ENCODE data around the gene SMIM38. TPM values are rescaled to one million over a fixed set of nuclear protein-coding genes. Genes with fewer than 3 reads are reported as not detected.
"Not testable (repeated sequence)": the region's sequence is repeated elsewhere in the genome, so short reads cannot be mapped to it uniquely, and the experiment has no call there.

SMIM38 gene
- polyA plus RNA-seq, 3 donors = 0.53 to 2.0 (median 0.86) TPM

DNA sequence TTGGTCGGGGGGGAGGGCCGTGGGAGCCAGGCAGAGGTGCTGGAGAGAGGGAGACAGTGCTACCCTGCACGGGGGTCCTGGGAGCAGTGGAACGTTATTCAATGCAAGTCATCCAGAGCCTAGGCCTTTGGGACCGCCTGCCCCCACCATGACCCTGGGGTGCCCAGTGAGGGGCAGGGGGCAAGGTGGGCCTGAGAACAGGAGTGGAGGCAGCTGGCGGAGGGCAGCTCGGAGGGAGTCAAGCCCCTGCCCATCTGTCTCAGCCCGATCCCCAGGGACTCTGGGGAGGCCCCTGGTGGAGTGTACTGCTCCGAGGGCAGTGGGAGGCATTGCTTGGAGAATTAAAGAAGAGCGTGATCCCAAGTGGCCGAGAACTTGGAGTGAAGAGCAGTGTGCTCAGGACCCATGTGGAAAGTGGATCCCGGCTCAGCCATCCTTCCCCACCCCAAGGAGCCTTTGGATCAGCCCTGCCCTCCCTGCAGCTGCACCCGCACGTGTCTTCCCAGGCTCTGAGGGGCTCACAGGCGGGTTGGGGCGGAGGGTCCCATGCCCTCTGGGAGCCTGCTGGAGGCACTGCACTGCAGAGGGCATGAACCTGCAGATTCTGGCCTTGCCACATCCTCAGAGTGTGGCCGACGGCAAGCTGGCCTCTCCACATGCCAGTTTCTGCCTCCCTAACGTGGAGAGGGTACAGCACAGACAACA, 34.0 kb upstream of the SMIM38 start:
- no peak for DNase-seq

DNA sequence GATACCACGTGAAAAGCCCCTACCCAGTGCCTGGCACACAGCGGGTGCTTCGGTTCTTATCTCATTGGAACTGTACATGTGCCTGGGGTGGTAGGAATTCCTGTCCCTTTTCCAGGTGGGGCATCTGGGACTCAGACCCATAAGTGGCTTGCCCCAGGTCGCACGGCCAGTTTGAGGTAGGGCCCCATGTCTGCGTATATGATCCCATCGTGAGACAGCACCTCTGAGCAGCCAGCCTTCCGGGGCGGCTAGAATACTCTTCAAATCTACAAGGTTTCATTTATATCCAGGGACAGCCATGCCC, 33.5 kb upstream of the SMIM38 start:
- DNase-seq = no peak

DNA sequence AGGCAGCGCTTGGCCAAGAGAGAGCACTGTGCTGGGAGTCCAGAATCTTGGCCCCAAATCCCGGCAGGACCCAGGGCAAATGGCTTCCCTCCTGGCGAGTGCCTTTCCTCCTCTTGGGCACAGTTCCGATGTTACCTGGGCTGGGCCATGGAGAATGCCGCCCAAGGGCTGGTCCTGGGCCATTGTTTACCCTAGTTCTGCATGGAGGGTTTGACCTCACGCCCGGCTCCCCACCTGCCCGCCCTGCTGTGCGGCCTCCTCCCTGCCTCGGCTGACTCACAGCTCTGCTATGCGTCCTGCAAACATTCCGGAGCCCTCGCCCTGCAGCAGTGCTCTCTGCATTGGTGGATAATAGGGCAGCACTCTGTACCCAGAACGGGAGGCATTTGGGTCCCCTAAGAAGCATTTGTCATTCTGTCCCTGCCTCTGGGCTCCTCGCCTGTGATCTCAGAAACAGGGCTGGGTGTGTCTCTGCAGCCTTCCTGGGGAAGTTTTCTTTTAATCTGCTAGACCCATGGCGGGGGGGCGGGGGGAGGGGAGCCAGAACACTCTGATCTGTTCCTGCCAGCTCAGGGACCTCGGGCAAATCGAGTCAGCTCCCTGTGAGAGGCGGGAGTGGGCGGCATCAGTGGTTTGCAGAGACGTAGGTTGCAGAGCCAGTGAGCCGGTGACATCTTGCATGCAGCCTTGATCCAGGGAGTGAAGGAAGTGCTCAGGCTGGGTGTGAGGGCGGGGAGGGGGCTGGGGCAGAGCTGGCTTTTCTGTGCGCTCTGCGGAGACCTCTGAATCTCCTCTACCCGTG, 32.9 kb upstream of the SMIM38 start:
- DNase-seq = peak; percentile 83

DNA sequence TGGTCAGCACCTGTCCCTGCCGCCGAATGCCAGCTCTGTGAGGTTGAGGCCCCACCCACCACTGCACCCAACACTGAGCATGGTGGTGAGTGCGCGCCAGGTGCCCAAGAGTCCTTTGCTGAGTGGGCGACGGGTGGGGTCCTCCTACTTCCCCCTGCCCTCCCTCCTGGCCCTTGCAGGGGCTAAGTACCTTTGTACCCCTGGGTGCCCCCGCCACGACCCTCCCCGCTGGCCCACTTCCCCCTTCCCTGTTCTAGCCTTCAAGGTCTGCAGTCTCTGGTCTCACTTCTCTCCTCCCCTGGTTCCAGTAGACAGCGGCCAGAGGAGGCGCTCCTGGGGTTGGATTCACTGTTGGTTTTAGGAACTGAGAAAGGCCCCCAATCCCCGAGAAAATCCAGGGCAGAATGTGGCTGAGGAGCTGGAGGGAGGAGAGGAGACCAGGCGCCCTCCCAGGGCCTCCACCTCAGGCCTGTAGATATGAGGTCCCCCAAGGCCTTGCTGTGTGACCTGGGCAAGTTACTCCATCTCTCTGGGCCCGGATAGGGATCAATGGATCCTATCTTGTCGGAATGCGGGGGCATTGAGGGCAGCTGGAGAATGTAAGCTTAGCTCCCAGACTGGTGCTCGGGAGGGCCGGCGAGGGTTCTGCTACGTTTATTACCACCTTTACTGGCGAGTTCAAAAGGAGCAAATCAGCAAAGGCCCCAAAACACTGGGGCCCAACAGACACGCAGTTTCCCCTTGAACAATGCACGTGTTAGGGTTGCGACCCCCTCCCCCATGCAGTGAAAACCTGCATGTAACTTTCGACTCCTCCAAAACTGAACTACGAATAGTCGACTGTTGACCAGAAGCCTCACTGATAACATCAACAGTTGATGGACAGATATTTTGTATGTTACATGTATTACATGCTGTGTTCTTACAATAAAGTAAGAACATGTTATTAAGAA, 31.9 kb upstream of the SMIM38 start:
- no peak for DNase-seq

DNA sequence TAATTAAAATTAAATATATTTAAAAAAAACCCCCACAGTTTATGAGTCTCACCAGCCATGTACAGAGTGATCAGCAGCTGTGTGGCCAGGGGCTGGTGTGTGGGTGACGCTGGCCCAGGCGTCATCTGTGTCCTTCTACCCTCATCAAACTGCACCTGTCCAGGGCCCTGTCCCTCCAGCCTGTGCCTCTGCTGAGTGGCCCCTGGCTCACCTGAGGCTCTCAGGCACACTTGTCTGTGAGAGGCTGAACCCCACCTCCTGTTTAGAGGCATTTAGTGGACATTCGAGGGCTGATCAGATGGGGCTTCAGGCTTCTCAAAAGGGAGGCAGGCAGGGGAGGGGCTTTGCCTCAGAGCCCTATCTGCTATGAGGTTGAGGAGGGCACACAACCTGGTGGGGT, 29.9 kb upstream of the SMIM38 start:
- DNase-seq = no peak

DNA sequence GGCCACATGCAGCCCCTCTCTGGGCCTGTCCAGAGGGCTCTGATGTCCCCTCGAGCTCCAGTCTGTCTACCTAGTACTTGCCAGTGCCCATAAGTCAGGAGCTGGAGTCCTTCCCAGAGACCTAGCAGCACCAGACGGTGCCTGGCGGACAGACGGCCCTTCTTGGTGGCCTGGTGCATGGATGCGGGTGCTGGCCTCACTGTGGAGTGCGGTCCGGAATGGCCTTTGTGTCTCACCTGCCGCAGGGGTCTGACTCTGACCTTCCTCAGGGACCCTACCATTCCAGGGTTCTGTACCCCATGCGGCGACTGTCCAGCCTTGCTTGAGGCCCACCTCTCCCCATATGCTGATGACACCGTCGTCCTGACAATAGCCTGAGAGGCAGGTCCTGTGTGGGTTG, 29.4 kb upstream of the SMIM38 start:
- no peak for DNase-seq

DNA sequence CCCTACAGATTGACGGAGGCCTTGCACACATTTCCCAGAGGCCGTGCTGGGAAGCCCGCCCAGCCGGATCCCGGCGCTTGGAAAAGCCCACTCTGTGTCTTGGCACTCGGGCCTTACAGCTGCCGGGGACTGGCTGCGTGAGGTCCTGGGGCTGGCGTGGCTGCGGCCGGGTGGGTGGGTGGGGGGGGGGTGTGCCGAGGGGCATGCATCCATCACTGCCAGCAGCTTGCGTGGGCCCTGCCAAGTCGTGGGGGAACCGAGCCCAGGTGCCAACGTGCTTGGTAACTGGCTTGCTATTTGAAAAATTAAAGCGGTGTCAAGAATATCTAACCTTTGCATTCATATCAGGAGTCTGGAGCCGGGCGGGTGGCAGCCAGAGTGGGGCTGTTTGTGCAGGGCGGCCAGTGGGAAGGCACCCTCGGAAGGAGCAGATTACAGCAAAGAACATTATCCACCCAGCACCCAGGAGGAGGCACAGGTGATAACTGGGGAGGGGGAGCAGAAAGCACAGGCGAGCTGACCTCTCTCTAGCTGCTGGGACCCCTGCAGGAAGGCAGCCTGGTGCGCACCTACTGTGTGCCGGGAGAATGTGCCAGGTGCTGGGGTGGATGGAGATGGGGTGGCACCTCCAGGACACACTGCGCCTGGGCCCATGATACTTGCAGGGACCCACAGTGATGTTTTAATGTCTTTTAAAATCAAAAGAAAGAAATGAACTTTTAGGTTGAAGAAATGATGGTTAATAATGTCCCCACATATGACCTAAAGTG, 28.5 kb upstream of the SMIM38 start:
- DNase-seq = no peak

DNA sequence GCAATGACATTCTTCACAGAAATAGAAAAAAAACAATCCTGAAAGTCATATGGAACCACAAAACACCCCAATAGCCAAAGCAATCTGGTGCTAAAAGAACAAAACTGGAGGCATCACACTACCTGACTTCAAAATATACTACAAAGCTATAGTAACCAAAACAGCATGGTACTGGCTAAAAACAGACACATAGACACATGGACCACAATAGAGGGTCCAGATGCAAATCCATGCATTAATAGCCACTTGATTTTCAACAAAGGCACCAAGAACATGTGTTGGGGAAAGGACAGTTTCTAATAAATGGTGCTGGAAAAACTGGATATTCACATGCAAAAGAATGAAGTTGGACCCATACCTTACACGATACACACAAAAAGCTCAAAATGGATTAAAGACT, 27.9 kb upstream of the SMIM38 start:
- DNase-seq = no peak

DNA sequence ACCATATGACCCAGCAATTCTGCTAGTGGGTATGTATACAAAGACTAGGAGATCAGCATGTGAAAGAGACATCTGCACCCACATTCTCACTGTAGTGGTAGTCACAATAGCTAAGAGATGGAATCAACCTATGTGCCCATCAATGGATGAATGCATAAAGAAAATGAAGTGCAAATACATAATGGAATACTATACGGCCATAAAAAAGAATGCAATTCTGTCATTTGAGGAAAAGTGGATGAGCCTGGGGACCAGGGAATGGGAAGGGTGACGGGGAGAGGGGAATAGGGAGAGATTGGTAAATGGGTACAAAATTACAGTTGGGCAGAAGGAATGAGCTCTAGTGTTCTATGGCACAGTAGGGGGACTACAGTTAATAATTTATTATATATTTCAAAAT, 26.7 kb upstream of the SMIM38 start:
- no peak for DNase-seq

DNA sequence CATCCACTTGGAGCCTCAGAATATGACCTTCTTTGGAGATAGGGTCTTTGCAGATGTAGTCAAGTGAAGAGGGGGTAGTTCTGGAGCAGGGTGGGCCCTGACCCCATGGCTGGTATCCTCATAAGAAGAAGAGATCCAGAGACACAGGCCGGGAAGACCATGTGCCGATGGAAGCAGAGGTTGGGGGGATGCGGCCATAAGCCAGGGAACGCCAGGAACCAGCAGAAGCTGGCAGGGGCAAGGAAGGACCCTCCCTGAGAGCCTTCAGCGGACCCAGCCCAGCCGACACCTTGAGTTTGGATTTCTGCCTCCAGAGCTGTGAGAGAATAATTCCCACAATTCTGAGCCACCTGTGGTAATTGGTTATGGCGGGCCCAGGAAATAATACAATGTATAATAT, 26.1 kb upstream of the SMIM38 start:
- no peak for DNase-seq

DNA sequence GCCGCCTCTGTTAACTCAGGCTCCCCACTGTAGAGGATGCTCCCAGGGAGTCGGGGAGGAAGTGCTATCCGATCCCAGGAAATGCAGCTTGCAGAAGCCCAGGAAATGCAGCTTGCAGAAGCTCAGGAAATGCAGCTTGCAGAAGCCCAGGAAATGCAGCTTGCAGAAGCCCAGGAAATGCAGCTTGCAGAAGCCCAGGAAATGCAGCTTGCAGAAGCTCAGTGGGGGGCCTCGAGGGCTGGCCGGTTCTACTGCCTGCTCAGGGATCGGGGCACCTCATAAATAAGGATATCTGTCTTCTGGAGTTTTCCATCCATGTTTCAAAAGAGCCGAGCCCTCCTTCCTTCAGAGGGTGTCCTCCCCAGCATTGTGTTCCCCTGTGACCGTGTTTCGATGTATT, 25.1 kb upstream of the SMIM38 start:
- DNase-seq = no peak

DNA sequence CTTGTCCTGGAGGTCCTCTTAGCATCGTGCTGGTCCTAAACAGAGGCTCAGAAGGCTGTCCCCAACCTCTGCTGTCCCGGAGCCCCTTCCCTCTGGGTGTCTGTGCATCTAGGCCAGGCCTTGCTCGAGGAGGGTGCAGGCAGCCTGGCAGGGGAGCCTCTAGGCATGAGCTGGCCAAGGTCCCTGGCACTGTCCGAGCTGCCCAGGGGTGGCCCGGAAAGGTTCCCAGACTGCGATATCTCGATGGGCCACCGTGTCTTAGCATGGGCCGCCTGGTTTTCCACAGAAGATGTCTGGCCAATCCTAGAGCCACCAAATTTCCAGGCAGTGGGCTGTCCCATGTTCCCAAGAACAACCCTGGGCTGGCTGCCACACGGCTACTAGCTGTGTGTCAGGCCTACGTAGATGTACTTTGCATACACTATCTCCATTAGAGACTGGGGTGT, 24.6 kb upstream of the SMIM38 start:
- no peak for DNase-seq

DNA sequence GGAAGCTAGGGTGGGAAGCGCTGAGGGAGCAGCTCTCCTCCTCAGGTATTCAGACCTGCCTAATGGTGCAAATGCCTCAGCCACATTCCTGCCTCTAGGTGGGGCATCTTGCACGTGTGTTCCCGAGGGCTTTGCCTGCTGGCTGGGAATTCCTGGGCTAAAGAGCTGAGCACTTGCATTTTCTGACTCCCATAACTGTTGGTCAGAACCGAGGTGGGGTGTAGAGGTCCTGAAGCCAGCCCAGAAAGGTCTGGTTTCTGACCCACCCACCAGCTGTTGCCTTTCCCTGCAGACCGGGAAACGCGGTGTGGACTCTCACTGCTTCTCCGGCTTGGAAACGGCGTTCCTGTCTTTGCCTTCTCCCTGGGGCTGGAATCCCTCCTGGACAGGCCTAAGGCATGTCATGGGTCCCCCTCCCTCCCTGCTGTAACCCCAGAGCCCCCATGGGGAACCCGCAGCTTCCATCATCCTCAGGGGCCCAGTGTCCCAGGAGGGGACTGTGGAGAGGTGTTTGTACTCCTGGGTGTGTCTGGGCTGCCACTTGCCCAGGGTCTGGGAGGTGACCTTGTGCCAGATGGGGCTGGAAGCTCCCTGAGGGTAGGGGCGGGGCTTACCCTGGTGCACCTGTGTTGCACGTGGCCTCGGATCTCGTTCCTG, 24.0 kb upstream of the SMIM38 start:
- peak; percentile 91 for DNase-seq

DNA sequence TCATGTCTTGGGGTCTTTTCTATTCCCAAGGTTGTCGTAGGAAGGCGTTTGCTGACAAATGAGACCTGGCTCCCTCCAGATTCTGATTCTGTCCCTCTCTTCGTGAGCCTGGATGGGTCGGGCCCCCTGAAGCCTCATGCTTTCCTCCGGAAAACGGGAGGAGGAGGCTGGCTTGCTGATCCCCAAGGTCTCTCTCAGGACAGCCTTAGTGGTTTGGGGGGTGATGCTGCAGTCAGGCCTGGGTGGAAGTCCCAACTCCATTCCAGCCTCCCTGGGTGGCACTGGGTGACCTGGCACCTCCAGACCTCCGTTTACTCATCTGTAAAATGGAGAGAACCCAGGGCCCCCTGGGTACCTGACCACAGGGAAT, 23.4 kb upstream of the SMIM38 start:
- no peak for DNase-seq

DNA sequence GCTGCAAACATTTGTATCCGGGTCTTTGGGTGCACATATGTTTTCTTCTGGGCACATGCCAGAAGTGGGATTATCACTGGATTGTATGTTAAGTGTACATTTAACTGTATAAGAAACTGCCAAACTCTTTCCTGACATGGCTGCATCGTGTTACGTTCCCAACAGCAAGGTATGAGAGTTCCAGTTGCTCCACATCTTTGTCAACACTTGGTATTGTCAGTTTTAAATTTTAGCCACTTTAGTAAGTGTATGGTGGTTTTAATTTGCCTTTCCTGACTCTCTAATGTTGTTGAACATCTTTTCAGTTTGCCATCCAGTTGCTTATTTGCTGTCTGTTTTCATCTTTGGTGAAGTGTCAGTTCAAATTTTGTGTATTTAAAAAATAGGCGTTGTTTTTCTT, 22.5 kb upstream of the SMIM38 start:
- DNase-seq = no peak

DNA sequence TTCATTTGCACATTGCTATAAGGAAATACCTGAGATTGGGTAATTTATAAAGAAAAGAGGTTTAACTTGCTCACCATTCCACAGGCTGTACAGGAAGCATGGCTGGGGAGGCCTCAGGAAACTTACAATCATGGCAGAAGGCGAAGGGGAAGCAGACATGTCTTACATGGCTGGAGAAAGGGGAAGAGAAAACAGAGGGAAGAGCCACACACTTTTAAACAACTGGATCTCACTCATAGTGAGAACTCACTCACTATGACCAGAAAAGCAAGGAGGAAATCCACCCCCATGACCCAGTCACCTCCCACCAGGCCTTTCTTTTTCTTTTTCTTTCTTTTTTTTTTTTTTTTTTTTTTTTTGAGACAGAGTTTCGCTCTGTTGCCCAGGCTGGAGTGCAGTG, 21.6 kb upstream of the SMIM38 start:
- not testable (repeated sequence) for DNase-seq

DNA sequence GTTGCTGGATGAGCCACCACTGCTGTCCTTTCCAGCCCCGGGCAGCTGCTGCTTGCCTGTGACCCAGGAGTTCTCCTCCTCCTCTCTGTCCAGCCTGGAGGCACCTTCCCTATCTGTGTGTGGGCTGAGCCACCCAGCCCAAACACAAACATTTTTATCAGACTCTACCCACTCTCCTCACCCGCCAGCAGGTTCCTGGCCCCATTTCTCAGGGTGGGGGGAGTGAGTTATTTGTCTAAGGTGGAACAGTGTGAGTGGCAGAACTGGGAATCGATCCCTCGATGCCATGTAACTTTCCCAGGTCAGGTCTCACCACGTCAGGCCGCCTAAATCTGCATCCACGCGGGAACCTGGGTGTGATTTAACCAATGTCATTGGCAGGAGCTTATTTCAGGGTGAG, 20.8 kb upstream of the SMIM38 start:
- DNase-seq = no peak

DNA sequence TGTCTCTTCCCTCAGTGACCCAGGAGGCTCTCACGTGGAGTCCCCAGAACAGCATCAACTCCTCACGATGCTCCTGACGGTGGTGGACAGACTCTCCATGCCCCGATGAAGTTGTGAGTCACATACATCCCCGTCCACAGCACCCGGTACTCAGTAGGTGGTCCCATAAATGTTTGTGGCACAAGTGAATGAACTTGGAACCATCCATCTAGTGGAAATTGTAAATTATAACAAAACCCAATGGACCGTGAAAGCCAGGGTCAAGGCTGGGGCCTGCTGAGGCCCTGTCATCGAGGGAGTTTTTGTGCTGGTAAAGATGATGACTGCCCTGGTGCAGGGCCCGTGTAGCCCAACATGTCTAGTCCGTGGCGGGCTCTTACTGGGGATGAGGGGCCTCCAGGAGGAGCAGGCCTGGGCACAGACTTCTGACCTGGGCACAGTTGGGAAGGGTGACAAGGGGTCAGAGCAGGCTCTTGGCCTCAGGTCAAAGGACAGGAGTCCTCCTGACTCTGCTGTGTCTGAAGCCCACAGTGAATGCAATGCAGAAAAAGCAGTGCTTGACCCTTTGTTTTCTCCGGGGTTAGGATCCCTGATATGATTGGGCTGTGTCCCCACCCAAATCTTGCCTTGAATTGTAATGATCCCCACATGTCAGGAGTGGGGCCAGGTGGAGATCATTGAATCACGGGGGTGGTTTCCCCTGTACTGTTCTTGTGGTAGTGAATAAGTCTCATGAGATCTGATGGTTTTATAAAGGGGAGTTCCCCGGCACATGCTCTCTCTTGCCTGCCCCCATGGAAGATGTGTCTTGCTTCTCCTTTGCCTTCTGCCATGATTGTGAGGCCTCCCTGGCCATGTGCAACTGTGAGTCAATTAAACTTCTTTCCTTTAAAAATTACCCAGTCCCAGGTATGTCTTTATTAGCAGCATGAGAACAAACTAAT, 20.0 kb upstream of the SMIM38 start:
- no peak for DNase-seq

DNA sequence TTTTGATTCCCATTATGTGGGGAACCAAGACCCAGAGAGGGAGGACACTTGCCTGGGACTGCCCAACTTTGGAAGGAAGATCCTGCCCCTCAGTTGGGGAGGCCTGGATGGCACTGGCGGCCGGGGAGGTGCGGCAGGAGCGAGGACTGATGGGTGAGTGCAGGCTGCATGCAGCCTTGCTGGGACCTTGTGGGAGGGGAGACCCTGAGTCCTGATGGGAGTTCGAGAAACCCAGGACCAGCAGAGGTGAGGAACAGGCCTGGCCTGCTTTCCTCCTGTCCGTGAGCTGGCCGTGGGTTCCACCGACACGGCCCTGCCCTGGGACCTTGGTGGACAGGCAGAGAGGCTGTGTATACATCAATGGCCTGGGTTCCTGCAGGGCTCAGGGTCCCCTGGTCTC, 19.3 kb upstream of the SMIM38 start:
- no peak for DNase-seq

Measured in renal pelvis (tissue), 4 donors.